SK-N-SH (cell line): ENCODE results near the gene C9orf78. TPM values are rescaled to one million over a fixed set of nuclear protein-coding genes. Genes with fewer than 3 reads are reported as not detected.

Experiments
- CTCF ChIA-PET: fragments of 300-600, 350-600 bp; formaldehyde crosslinking; extraction: SDS; loops from one replicate; lab custom pipeline; 2021; lab: Yijun Ruan, JAX
- POLR2A ChIA-PET: fragments of 350-600 bp; sonication (Branson Sonifier 250); formaldehyde crosslinking; extraction: SDS; loops from one replicate; lab custom pipeline; 2020; ENCODE audit warnings: antibody characterized with exemption, inconsistent platforms; lab: Yijun Ruan, JAX
- DNase-seq: peaks from one replicate; pipeline ENCODE4 v3.0.0; 2012
- H2AFZ ChIP-seq: fragments of 200-600 bp; sonication (generic); 2 replicates; pipeline ENCODE4 v1.8.1; 2016; ENCODE audit warnings: antibody characterized with exemption, mild to moderate bottlenecking, low read depth
- H3F3A ChIP-seq: fragments of 200-600 bp; sonication (generic); replicated peaks from 2 replicates; pipeline ENCODE3; 2016; ENCODE audit warnings: antibody characterized with exemption, mild to moderate bottlenecking; ENCODE audit not compliant: insufficient read depth
- H3K27ac ChIP-seq, 2 experiments: fragments of 200-500 bp in 1 of 2; fragments of 200-600 bp in 1 of 2; sonication (Bioruptor generic) in 1 of 2; sonication (generic), shearing (Covaris generic) in 1 of 2; 2 replicates each; pipeline versions ENCODE4 v1.5.1 to v1.6.1; 2014 to 2016; ENCODE audit warnings: low read depth in 2 of 2, inconsistent platforms in 1 of 2, low read length in 1 of 2, mild to moderate bottlenecking in 1 of 2, mixed read lengths in 1 of 2
- H3K27me3 ChIP-seq: fragments of 200-600 bp; sonication (generic), shearing (Covaris generic); 2 replicates; pipeline ENCODE4 v1.6.1; 2016; ENCODE audit warnings: mixed run types; ENCODE audit not compliant: insufficient read depth
- H3K36me3 ChIP-seq, 2 experiments: fragments of 200-500 bp in 1 of 2; fragments of 200-600 bp in 1 of 2; sonication (Bioruptor generic) in 1 of 2; sonication (generic) in 1 of 2; replicated peaks in 1 of 2; 2 replicates each; pipeline versions ENCODE3 to v1.5.1; 2014 to 2016; ENCODE audit warnings: low read length in 1 of 2, mild to moderate bottlenecking in 1 of 2; ENCODE audit not compliant: insufficient read depth in 2 of 2, control insufficient read depth in 1 of 2
- H3K4me1 ChIP-seq, 2 experiments: fragments of 200-500 bp in 1 of 2; fragments of 200-600 bp in 1 of 2; sonication (Bioruptor generic) in 1 of 2; sonication (generic), shearing (Covaris generic) in 1 of 2; 2 replicates each; pipeline versions ENCODE4 v1.5.1 to v1.6.1; 2014 to 2016; ENCODE audit warnings: low read depth in 1 of 2, low read length in 1 of 2, mixed run types in 1 of 2; ENCODE audit not compliant: insufficient read depth in 2 of 2, control insufficient read depth in 1 of 2
- H3K4me2 ChIP-seq: fragments of 200-600 bp; sonication (generic), shearing (Covaris generic); 2 replicates; pipeline ENCODE4 v1.6.1; 2017; ENCODE audit warnings: mixed run types
- H3K4me3 ChIP-seq, 2 experiments: fragments of 200-500 bp in 1 of 2; fragments of 200-600 bp in 1 of 2; sonication (Bioruptor generic) in 1 of 2; sonication (generic), shearing (Covaris generic) in 1 of 2; 2 replicates each; pipeline versions ENCODE4 v1.5.1 to v1.8.1; 2014 to 2016; ENCODE audit warnings: low read depth in 2 of 2, inconsistent platforms in 1 of 2, low read length in 1 of 2, mild to moderate bottlenecking in 1 of 2, mixed read lengths in 1 of 2, moderate library complexity in 1 of 2
- H3K79me2 ChIP-seq: fragments of 200-600 bp; sonication (generic); 2 replicates; pipeline ENCODE4 v1.8.1; 2017; ENCODE audit warnings: mild to moderate bottlenecking; ENCODE audit not compliant: insufficient read depth
- H3K9ac ChIP-seq: fragments of 200-600 bp; sonication (generic); 2 replicates; pipeline ENCODE4 v1.6.1; 2017; ENCODE audit warnings: mixed run types
- H3K9me2 ChIP-seq: fragments of 200-600 bp; sonication (generic); 2 replicates; pipeline ENCODE4 v1.6.1; 2017; ENCODE audit warnings: mixed run types
- H3K9me3 ChIP-seq: fragments of 200-600 bp; sonication (generic); 2 replicates; pipeline ENCODE4 v1.6.1; 2017; ENCODE audit warnings: mixed run types, mild to moderate bottlenecking, moderate library complexity
- H4K20me1 ChIP-seq: fragments of 200-600 bp; sonication (generic); 2 replicates; pipeline ENCODE4 v1.6.1; 2017; ENCODE audit warnings: mild to moderate bottlenecking, mixed run types; ENCODE audit not compliant: insufficient read depth
- ELF1 ChIP-seq: IDR thresholded peaks from 2 replicates; pipeline ENCODE4 v1.4.0; 2012
- EP300 ChIP-seq, 2 experiments: IDR thresholded peaks; 2 replicates each; pipeline versions ENCODE4 v1.4.0 to v1.6.1; 2012; ENCODE audit warnings: borderline replicate concordance in 1 of 2, low read depth in 1 of 2, low read length in 1 of 2
- FOSL2 ChIP-seq: IDR thresholded peaks from 2 replicates; pipeline ENCODE4 v1.4.0; 2012; ENCODE audit warnings: low read depth, mild to moderate bottlenecking, moderate library complexity, borderline replicate concordance
- FOXJ3 ChIP-seq: sonication (generic); formaldehyde crosslinking; IDR thresholded peaks from 2 replicates; pipeline ENCODE4 v1.5.1; 2020; ENCODE audit warnings: mild to moderate bottlenecking, missing genetic modification reagents
- GABPA ChIP-seq: IDR thresholded peaks from 2 replicates; pipeline ENCODE4 v1.4.0; 2012; ENCODE audit warnings: low read depth, mild to moderate bottlenecking
- JUND ChIP-seq: IDR thresholded peaks from 2 replicates; pipeline ENCODE4 v1.4.0; 2012
- MXI1 ChIP-seq: IDR thresholded peaks from 2 replicates; pipeline ENCODE4 v1.6.1; 2012; ENCODE audit warnings: mild to moderate bottlenecking, low read depth, low read length, improper control_type of control experiment
- NFIC ChIP-seq: IDR thresholded peaks from 2 replicates; pipeline ENCODE4 v1.4.0; 2012; ENCODE audit warnings: borderline replicate concordance
- POLR2AphosphoS5 ChIP-seq: IDR thresholded peaks from 2 replicates; pipeline ENCODE4 v1.6.1; 2012; ENCODE audit warnings: low read depth, low read length
- RAD21 ChIP-seq: IDR thresholded peaks from 2 replicates; pipeline ENCODE4 v1.6.1; 2012; ENCODE audit warnings: mild to moderate bottlenecking, low read length
- RCOR1 ChIP-seq: fragments of 150-350 bp; IDR thresholded peaks from 2 replicates; pipeline ENCODE4 v1.6.1; 2017; ENCODE audit warnings: antibody characterized with exemption, low read length
- REST ChIP-seq: IDR thresholded peaks from 2 replicates; pipeline ENCODE4 v1.6.1; 2012; ENCODE audit warnings: mild to moderate bottlenecking, low read depth, low read length, moderate library complexity
- SMC3 ChIP-seq: IDR thresholded peaks from 2 replicates; pipeline ENCODE4 v1.6.1; 2012; ENCODE audit warnings: low read depth, low read length, improper control_type of control experiment
- TAF1 ChIP-seq: IDR thresholded peaks from 2 replicates; pipeline ENCODE4 v1.6.1; 2012; ENCODE audit warnings: low read depth, mild to moderate bottlenecking, low read length, moderate library complexity, borderline replicate concordance
- TCF12 ChIP-seq: IDR thresholded peaks from 2 replicates; pipeline ENCODE4 v1.4.0; 2012
- TEAD4 ChIP-seq: IDR thresholded peaks from 2 replicates; pipeline ENCODE4 v1.4.0; 2012; ENCODE audit warnings: mild to moderate bottlenecking, borderline replicate concordance; ENCODE audit not compliant: insufficient read depth
- WGBS: methylation state at CpG from one replicate; pipeline ENCODE4 v1.1.6; 2017; ENCODE audit warnings: low lambda C conversion rate; 5-methylcytosine and 5-hydroxymethylcytosine counted together
- polyA plus RNA-seq, 3 experiments: library from polyadenylated mRNA; depleted of rRNA; stranded (reverse); fragments of >200 nt; gene quantifications; 2 replicates each; pipeline ENCODE4 v1.2.3, GENCODE V29; 2012
- TF ChIP-seq, protein P1 (sequence below): IDR thresholded peaks from 2 replicates; pipeline ENCODE4 v1.4.0; 2012; ENCODE audit warnings: low read depth
- TF ChIP-seq, protein P2 (sequence below): fragments of 150-350 bp; IDR thresholded peaks from 2 replicates; pipeline ENCODE4 v1.6.1; 2017; ENCODE audit warnings: antibody characterized with exemption, low read length, low read depth, borderline replicate concordance
- TF ChIP-seq, protein P3 (sequence below): IDR thresholded peaks from 2 replicates; pipeline ENCODE4; 2012

C9orf78 gene
- polyA plus RNA-seq, 1 of the 3 experiments (the other 2 are of a cell fraction) = 59.2 TPM

DNA sequence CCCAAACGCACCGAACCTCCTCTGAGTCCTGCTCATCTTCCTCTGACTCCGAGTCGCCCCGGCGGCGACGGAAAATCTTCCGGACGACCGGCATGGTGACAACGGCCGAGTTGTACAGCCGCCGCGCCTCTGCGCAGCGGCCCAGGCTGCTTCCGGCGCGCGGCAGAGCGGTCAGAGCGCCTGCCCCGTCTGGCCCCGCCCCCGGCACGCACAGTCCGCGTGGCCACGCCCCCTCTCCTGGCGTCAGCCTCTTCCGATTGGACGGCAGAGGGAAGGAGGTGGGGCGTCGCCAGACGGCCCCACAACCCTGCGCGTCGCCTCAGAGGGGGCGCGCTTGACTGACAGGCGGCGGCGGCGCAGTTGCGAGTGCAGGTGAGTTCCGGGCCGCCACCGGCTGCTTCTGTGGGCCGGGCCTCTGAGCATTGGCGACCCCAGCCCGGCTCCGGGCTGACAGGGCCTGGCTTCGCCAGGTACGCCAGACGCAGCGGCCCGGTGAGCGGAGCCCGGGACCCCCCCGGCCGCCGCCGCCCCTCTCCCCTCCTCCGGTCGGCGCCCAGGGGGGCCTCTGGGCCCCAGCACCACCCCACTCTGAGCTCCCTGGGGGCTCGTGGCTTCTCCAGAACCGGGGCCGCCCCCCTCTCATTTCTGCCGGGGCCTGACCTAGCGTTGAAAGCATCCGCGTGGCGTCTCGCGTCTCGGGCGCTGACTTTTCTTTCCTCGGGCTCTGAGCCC is at the start of gene C9orf78, which contains the start of gene USP20 (continued):
- TF ChIP-seq REST (peak; percentile 12; the same call in 1 of the 2 replicates), POLR2AphosphoS5 (peak; percentile 91), JUND (no peak), TEAD4 (no peak), FOXJ3 (CRISPR knock-in tag) (no peak), TAF1 (peak; percentile 78), NFIC (no peak), TCF12 (no peak), RCOR1 (0 out of 2 replicates have a peak, but pooled peaks have one; percentile 11)
- TF ChIP-seq, protein P1, sequence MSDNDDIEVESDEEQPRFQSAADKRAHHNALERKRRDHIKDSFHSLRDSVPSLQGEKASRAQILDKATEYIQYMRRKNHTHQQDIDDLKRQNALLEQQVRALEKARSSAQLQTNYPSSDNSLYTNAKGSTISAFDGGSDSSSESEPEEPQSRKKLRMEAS = peak; percentile 31; the same call in 1 of the 2 replicates
- TF ChIP-seq, protein P2, sequence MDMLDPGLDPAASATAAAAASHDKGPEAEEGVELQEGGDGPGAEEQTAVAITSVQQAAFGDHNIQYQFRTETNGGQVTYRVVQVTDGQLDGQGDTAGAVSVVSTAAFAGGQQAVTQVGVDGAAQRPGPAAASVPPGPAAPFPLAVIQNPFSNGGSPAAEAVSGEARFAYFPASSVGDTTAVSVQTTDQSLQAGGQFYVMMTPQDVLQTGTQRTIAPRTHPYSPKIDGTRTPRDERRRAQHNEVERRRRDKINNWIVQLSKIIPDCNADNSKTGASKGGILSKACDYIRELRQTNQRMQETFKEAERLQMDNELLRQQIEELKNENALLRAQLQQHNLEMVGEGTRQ = peak; percentile 10; the same call in 1 of the 2 replicates

GRCh38 chr9:129884220-129885017 is 49.3 kb upstream of the C9orf78 start:
- 34% methylated on average over 12 of the region's 24 CpGs for WGBS
- CTCF ChIA-PET = interaction anchor here (0.9 to 3.7 kb wide), 21 partner anchors 13 to 359 kb away, joined by 3 to 23 read pairs (median 4); partner anchors contain the start of genes C9orf78, GPR107, TOR1A and USP20
- Histone ChIP-seq H3K4me1 (peaks cover 34 to 47% of the 10 kb centered on the region in 2 experiments; a peak in 3 of 4 replicates), H3K9me2 (no peaks in the 10 kb centered on the region), H3K27ac (peak overlapping the region; percentile 54 to 88; a peak in 3 of 4 replicates), H3K27me3 (no peaks in the 10 kb centered on the region), H3K4me2 (peak overlapping the region; percentile 44), H3F3A (peaks cover 9% of the 10 kb centered on the region), H3K9ac (no peak overlapping the region), H3K4me3 (peak overlapping the region in 1 of 2 experiments; percentile 13; a peak in 1 of 4 replicates), H4K20me1 (no peaks in the 10 kb centered on the region), H3K36me3 (peaks cover 0 to 24% of the 10 kb centered on the region in 2 experiments), H2AFZ (peak overlapping the region; percentile 36; the same call in 1 of the 2 replicates), H3K79me2 (no peaks in the 10 kb centered on the region), H3K9me3 (no peaks in the 10 kb centered on the region)
- peak; percentile 93 for DNase-seq
- TF ChIP-seq GABPA = peak; percentile 41; the same call in 1 of the 2 replicates
- no peak for TF ChIP-seq EP300 (IDR thresholded peaks at IDR 0.05; ENCODE audit: borderline replicate concordance in 1 of 2, low read depth in 1 of 2, low read length in 1 of 2)
- TF ChIP-seq SMC3 = peak; percentile 14; the same call in 1 of the 2 replicates
- peak; percentile 52; the same call in 1 of the 2 replicates for TF ChIP-seq POLR2AphosphoS5
- TF ChIP-seq RAD21 = peak; percentile 35; the same call in 1 of the 2 replicates
- no peak for TF ChIP-seq FOSL2
- TF ChIP-seq ELF1 = peak; percentile 51
- peak; percentile 63; the same call in 1 of the 2 replicates for TF ChIP-seq MXI1
- TF ChIP-seq, protein P1 = no peak
- TF ChIP-seq, protein P3, sequence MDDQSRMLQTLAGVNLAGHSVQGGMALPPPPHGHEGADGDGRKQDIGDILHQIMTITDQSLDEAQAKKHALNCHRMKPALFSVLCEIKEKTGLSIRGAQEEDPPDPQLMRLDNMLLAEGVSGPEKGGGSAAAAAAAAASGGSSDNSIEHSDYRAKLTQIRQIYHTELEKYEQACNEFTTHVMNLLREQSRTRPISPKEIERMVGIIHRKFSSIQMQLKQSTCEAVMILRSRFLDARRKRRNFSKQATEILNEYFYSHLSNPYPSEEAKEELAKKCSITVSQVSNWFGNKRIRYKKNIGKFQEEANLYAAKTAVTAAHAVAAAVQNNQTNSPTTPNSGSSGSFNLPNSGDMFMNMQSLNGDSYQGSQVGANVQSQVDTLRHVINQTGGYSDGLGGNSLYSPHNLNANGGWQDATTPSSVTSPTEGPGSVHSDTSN = peak; percentile 81
- POLR2A ChIA-PET = interaction anchor here (0.6 to 1.0 kb wide), 2 partner anchors 114 to 159 kb away, joined by 3 to 4 read pairs; partner anchors contain the start of gene FNBP1
